ENCODE results near the gene TTC38.

TTC38 gene

GRCh38 chr22:46267431-46268279 is at the start of gene TTC38:
Gene TTC38, plus strand, starts transcription at chr22:46268008. Its CDS starts 32 bp downstream, at chr22:46268040.
- no peak for DNase-seq (ENCODE audit: low read depth in 2 of 2)

DNA sequence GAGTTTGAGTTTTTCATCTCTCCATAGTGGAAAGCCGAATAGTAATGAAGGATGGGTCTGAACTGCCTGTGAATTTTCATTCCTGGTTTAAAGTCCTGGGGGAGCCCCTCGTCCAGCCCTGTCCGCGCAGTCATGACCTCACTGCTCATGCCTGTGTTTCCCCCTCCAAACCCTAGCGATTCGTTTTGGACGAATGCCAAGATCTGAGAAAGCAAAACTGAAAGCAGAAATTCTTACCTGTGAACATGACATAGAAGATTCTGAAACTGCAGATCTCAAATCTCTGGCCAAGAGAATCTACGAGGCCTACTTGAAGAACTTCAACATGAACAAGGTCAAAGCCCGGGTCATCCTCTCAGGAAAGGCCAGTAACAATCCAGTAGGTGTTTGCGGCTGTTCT is 48.2 kb upstream of the TTC38 start:
- no peak for DNase-seq (ENCODE audit: low read depth in 2 of 2)

DNA sequence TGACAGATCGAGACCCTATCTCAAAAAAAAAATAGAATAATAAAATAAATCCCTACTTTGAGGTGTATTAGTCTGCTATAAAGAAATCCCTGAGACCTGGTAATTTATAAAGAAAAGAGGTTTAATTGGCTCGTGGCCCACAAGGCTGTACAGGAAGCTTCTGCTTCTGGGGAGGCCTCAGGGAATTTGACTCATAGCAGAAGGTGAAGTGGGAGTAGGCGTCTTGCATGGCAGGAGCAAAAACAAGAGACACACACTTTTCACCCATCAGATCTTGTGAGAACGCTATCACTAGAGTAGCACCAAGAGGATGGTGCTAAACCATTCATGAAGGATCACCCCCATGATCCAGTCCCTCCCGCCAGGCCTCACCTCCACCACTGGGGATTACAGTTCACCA is 46.9 kb upstream of the TTC38 start:
- no peak for DNase-seq (ENCODE audit: low read depth in 2 of 2)

GRCh38 chr22:46224044-46224897 is 43.5 kb upstream of the TTC38 start:
- no peak for DNase-seq (ENCODE audit: low read depth in 2 of 2)

- DNase-seq (ENCODE audit: low read depth in 2 of 2) = no peak
Observed at GRCh38 chr22:46224898-46225290, 42.9 kb upstream of the TTC38 start.

DNA sequence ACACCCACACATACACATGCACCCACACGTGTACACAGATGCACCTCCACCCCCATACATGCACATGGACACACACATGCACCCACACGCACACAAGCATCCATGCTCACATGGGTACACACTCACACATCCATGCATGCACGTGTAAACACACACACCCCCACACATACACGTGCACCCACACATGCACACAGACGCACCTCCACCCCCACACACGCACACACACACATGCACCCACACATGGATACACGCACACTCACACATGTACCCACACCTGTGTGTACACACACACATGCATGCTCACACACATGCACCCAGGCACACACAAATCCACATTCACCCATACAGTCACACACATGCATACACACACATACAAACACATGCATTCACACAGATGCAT is 42.2 kb upstream of the TTC38 start:
- no peak for DNase-seq (ENCODE audit: low read depth in 2 of 2)

DNA sequence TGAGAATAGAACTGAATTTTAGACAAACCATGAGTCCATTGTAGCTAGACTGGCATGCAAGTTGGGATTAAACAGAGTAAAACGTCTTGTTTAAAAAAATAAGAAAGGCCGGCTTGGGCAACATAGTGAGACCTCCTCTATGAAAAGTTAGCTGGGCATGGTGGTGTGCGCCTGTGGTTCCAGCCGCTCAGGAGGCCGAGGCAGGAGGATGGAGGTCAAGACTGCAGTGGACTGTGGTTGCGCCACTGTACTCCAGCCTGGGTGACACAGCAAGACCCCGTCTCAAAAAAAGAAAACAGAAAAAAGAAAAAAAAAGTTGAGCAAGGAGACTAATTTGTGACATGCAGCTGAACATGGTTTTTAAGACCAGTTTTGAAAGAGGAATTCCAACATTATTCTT is 41.2 kb upstream of the TTC38 start:
- DNase-seq (ENCODE audit: low read depth in 2 of 2) = no peak

DNA sequence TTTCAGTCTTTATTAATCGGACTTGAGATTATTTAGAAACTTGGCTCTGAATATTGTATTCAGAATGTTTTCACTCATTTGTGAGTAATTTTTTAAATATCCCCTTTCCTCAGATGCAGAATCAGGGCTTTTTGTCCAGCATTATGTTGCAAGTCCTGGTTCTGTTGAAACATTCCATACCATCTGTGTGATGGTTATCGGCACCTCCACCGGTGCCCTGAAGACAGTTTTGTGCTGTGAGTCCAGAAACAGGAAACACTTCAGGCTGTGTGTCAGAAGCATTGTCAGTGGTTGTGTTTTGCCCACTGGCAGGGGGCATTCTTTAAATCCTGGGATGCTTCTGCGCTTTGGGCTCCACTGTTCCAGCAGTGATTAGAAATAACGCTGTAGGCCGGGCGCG is 38.1 kb upstream of the TTC38 start:
- DNase-seq (ENCODE audit: low read depth in 2 of 2) = no peak

DNA sequence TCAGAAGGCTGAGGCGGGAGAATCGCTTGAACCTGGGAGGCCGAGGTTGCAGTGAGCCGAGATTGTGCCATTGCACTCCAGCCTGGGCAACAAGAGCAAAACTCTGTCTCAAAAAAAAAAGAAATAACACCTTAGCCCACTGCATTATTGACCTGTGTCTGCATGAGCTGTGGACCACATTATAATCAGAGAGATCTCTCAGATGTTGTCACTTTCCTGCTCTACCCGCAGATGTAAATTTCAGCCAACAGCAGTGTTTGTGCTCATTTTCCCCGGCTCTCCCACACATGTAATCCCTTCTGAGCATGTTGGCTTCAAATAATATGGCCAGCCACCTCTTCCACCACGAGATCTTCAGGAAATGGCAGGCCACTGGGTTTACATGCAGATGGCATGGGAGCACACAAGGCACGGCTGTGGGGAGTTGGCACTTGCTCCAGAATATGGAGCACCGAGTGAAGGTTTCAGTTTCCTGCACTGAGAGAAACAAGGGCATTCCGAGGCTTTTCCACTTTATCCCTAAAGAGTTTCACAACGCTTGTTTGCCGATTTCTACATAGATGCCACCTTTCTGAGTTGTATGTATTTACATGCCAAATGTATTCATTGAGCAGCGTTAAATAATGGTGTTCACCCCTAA is 37.4 kb upstream of the TTC38 start:
- no peak for DNase-seq (ENCODE audit: low read depth in 2 of 2)

DNA sequence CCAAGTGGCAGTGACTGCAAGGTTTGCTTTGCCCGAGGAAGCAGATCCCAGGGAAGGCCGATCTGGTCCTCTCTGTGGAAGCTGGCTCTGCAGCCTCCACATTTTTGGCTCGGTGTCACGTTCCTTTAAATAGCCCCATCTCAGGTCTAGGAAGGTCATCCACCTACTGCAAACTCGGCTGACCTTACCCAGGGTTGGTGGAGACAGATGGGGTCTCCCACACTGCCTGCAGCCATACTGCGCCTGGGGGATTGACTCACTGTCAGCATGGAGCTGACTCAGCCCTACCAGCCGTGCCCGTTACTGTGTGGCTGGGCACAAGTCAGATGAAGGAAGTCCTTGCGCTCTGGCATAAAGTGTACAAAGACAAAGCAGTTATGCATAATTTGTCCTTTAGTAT is 34.6 kb upstream of the TTC38 start:
- no peak for DNase-seq (ENCODE audit: low read depth in 2 of 2)

GRCh38 chr22:46234969-46235368 is 32.8 kb upstream of the TTC38 start:
- DNase-seq (ENCODE audit: low read depth in 2 of 2) = no peak

- DNase-seq (ENCODE audit: low read depth in 2 of 2) = no peak
Observed at GRCh38 chr22:46237453-46238124, 30.2 kb upstream of the TTC38 start.

GRCh38 chr22:46238541-46238940 is 29.3 kb upstream of the TTC38 start:
- DNase-seq (ENCODE audit: low read depth in 2 of 2) = no peak

DNA sequence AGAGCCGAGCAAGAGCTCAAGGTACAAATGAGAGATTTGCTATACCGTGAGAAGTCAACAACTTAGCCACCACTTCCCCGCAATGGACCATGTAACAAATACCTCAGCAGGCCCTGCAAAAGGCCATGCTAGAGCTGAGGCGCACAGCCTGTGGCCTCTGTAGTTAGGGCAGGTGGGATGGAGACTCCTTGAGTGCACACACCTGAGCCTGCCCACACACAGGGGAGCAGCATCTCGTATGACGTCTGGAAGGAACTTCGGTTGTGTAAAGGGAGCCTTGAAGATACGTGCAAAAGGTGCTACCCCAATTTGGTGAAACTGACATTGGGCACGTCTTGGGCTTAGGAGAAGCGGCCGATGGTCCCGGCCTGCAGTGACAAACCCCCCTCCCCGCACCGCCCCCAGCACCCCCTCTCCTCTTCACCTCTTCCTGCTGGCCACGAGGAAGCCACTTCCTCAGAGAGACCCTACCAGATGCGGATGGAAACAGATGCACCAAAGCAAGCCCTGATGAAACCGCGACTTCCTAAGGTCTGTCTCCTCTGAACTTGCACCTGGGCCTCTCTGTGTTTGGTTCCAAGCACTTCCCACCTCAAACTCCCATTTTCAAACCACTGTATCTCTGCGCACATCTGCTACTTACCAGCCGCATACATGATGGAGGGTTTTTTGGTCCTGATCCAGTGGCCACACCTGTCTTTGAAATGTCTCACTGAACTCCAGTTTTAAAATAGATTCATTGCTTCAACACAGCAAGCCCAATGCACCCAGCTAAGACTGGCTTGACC is 28.4 kb upstream of the TTC38 start:
- DNase-seq (ENCODE audit: low read depth in 2 of 2) = no peak

GRCh38 chr22:46240073-46240472 is 27.7 kb upstream of the TTC38 start:
- DNase-seq (ENCODE audit: low read depth in 2 of 2) = no peak

- DNase-seq (ENCODE audit: low read depth in 2 of 2) = no peak
Observed at GRCh38 chr22:46240506-46240905, 27.3 kb upstream of the TTC38 start.

DNA sequence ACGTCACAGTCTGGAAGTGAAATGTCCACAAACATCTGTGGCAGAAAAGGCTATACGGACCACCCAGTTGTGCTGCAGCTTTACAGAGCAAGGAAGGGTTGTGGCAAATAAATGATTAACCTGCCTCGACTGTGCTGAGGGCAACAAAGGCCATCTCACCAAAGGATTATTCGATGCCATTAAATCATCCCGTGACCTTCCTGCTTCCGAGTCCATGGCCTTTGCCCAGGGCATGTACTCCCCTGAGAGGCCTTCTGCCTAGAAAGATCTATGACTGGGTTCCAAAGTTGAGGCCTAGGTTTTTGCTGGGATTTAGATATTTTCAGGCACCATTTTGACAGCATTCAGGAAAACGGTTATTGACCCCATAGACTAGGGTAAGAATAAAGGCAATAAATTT is 26.9 kb upstream of the TTC38 start:
- DNase-seq (ENCODE audit: low read depth in 2 of 2) = no peak

DNA sequence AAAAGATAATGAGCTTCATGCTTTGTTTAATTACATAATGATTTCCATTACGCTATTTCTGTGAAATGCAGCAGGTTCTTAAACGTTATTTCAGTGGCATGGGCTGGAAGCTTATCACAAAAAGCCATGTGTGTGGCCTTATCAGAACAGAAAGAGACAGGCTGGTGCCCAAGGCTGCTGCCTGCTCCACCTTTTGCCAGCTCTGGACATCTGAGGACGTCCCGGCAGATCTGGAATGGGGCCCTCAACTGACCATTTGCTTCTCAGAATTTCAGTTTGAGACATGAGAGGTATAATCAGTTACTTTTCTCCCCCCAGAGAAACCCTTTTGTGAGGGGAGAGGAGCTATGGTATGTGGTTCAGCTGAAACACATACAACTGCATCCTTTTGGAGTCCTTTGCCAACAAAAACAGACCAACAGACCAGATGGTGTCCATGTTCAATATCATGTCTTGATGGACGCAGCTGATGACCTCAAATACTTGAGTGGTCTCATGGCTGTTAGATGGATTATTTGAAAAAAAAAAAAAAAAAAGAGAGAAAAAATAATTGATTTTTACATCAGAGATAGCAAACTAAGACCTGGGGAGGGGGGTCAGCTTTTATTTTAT is 26.3 kb upstream of the TTC38 start:
- DNase-seq (ENCODE audit: low read depth in 2 of 2) = no peak

DNA sequence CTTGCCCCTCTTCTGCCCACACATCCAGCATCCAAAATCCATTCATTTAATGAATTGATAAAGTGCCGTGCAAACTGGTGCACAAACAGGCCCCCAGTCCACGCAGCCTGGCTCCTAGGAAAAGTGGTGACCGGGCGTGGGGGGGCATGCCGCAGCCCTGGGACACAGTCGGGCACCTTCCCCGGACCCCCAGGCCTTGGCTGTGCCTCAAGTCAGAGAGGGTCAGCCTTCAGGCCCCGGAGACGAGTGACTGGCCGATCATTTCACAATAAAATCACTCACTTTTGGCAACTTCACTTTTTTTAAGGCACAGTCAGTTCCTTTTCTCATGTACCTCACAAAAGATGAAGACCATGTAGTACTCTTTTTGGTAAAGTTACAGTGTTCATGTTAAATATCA is 25.7 kb upstream of the TTC38 start:
- no peak for DNase-seq (ENCODE audit: low read depth in 2 of 2)

GRCh38 chr22:46244771-46245170 is 23.0 kb upstream of the TTC38 start:
- no peak for DNase-seq (ENCODE audit: low read depth in 2 of 2)

DNA sequence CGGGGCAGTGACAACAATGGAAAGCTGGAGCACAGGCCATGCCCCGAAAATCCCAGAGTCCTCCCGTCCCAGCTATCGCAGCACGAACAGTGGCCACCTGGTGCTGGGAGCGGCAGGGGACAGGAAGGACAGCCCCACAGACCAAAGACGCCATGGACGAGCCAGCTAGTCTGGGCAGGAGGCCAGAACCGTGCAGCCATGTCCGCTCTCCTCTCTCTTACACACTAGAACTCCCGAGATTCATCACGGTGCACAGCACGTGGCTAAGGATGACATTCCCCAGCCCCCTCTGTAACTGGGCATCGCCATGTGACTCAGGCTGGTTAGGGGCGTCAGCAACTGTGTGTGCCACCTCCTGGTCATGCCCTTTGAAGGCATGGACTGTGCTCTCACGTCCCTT is 22.3 kb upstream of the TTC38 start:
- DNase-seq (ENCODE audit: low read depth in 2 of 2) = no peak
